Lower lobe of right lung (tissue), 2 donors: ENCODE data around the gene CLEC1A. TPM values are rescaled to one million over a fixed set of nuclear protein-coding genes. Genes with fewer than 3 reads are reported as not detected.
A peak's percentile ranks its signal among the peaks of the same experiment; 100 is the strongest.

ENCODE experiments used
- ATAC-seq, 2 donors: fragments of 200-7000 bp; cut with Tn5 transposase; one replicate each; pipeline ENCODE4 v1.9.1; 2020 to 2022; ENCODE audit warnings: mild to moderate bottlenecking in 2 of 2, moderate library complexity in 2 of 2
- DNase-seq: peaks from one replicate; pipeline ENCODE4 v3.0.0-alpha.2; 2020
- H3K27ac ChIP-seq: fragments of 200-600 bp; one replicate; pipeline ENCODE4 v1.8.0; 2022
- H3K27me3 ChIP-seq: fragments of 200-600 bp; one replicate; pipeline ENCODE4 v1.8.0; 2022; ENCODE audit warnings: low read depth
- H3K36me3 ChIP-seq: fragments of 200-600 bp; one replicate; pipeline ENCODE4 v1.8.0; 2022; ENCODE audit warnings: mild to moderate bottlenecking
- H3K4me1 ChIP-seq: fragments of 200-600 bp; one replicate; pipeline ENCODE4 v1.8.0; 2022
- H3K4me3 ChIP-seq: fragments of 200-600 bp; one replicate; pipeline ENCODE4 v1.8.0; 2022; ENCODE audit warnings: mild to moderate bottlenecking
- H3K9me3 ChIP-seq: fragments of 200-600 bp; one replicate; pipeline ENCODE4 v1.8.0; 2022
- intact Hi-C: fragments of 100-400 bp; cut with DNase I; formaldehyde crosslinking; loops from one replicate; pipeline ENCODE4 v1.11.0; 2022
- total RNA-seq: library from RNA; stranded (reverse); fragmentation: NEBNext Ultra II Directional; extraction: Animal tissue kit (Norgen Biotek cat#: 25700); gene quantifications from one replicate; pipeline ENCODE4 v1.2.1, GENCODE V29; 2021
- TF ChIP-seq, protein P1 (sequence below): fragments of 200-600 bp; IDR thresholded peaks from one replicate; pipeline ENCODE4 v1.8.0; 2022; ENCODE audit warnings: antibody characterized with exemption, mild to moderate bottlenecking
- donor health status: DM: no; HTN: yes; CAD: no; lungs with severe emphysema.

Gene CLEC1A
- total RNA-seq, 1 donor from 2014 or later = 9.7 TPM

DNA sequence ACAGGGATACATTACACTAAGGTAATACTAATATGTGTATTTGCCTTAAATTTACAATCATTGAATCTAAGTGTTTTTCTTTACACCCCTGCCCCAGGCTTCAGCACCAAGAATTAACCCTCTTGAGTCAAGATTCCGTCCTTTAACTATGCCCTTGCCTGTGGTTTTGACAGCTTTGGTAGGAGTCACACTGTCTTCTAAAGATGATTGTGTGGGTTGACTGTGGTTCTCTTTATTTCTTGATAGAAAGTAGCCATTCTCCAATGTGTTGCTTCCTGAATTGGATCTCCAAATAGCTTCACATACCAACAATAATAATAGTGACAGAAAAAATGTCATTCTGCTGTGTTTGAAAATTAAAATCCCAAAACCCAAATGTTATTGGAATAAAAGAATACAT is 27.6 kb upstream of the CLEC1A start:
- TF ChIP-seq, protein P1, sequence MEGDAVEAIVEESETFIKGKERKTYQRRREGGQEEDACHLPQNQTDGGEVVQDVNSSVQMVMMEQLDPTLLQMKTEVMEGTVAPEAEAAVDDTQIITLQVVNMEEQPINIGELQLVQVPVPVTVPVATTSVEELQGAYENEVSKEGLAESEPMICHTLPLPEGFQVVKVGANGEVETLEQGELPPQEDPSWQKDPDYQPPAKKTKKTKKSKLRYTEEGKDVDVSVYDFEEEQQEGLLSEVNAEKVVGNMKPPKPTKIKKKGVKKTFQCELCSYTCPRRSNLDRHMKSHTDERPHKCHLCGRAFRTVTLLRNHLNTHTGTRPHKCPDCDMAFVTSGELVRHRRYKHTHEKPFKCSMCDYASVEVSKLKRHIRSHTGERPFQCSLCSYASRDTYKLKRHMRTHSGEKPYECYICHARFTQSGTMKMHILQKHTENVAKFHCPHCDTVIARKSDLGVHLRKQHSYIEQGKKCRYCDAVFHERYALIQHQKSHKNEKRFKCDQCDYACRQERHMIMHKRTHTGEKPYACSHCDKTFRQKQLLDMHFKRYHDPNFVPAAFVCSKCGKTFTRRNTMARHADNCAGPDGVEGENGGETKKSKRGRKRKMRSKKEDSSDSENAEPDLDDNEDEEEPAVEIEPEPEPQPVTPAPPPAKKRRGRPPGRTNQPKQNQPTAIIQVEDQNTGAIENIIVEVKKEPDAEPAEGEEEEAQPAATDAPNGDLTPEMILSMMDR = no peak
- Histone ChIP-seq H3K4me1 (peaks cover 8% of the 10 kb centered on the region), H3K27ac (no peak overlapping the region), H3K4me3 (no peak overlapping the region), H3K36me3 (no peaks in the 10 kb centered on the region), H3K27me3 (no peaks in the 10 kb centered on the region), H3K9me3 (no peaks in the 10 kb centered on the region)
- intact Hi-C loops = no loop called here
- no peak for DNase-seq
- ATAC-seq = no peak

DNA sequence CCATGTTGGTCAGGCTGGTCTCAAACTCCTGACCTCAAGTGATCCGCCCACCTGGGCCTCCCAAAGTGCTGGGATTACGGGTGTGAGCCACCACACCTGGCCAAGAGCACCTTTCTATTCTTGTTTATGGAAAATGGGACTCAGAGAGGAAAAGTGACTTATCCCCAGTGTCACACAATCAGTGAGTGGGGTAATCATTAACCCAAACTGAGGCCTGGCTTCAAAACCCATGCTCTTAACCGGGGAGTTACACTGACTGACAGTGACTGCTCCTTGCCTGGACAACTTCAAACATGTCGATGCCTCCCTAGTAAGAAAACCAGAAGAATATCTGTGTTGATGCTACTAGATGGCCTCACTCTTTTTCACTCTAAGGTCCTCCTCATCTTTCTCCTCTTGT is 23.9 kb upstream of the CLEC1A start:
- H3K27ac ChIP-seq = no peak overlapping the region
- TF ChIP-seq, protein P1 = no peak
- intact Hi-C loops = no loop called here
- H3K27me3 ChIP-seq = no peaks in the 10 kb centered on the region
- ATAC-seq = no peak
- no peak for DNase-seq
- H3K36me3 ChIP-seq = no peaks in the 10 kb centered on the region
- H3K4me3 ChIP-seq = no peak overlapping the region
- peaks cover 8% of the 10 kb centered on the region for H3K4me1 ChIP-seq
- H3K9me3 ChIP-seq = no peaks in the 10 kb centered on the region

DNA sequence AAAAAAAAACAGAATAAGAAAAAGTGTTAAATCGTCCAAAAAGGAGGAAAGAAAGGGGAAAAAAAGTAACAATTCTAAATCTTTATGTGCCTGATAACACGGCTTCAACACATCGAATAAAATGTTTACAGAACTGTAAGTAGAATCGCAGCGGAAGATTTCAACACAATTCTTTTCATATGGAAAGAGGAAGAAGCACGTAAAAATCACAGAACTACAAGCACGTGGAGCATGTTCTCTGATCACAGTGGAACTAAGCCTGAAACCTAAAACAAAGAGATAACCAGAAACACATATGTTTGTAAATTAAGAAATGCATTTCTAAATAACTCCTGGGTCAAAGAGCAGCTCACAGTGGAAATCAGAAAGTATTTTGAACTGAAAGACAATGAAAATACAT is 22.5 kb upstream of the CLEC1A start:
- H3K27me3 ChIP-seq = no peaks in the 10 kb centered on the region
- TF ChIP-seq, protein P1 = no peak
- H3K9me3 ChIP-seq = no peaks in the 10 kb centered on the region
- no peaks in the 10 kb centered on the region for H3K36me3 ChIP-seq
- H3K4me1 ChIP-seq = peaks cover 8% of the 10 kb centered on the region
- ATAC-seq = peak; percentile 57 to 66
- intact Hi-C loops = no loop called here
- no peak overlapping the region for H3K4me3 ChIP-seq
- H3K27ac ChIP-seq = no peak overlapping the region
- DNase-seq = no peak

DNA sequence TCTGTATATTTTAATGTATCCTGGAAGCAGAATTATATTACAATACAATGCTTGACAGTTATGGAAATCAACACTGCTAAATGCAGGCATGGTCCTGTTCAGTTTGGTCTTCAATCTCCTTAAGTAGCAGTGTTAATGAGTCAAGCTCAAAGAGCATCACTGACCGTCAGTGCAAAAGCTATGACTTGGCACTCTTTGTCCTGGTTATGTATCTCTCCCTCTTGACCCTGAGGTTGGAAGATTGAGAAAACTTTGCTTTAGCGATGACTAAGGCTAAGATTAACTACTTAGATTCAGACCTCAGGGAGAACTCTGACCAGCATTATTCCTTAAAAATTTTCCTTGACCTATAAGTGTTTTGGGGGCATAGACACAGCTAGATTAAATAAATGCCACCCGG is 20.3 kb upstream of the CLEC1A start:
- Histone ChIP-seq H3K27ac (no peak overlapping the region), H3K36me3 (no peaks in the 10 kb centered on the region), H3K4me1 (peaks cover 8% of the 10 kb centered on the region), H3K27me3 (no peaks in the 10 kb centered on the region), H3K4me3 (no peak overlapping the region), H3K9me3 (no peaks in the 10 kb centered on the region)
- DNase-seq = no peak
- ATAC-seq = peak in 1 of 2 donors; percentile 27
- intact Hi-C loops = no loop called here
- TF ChIP-seq, protein P1 = no peak

DNA sequence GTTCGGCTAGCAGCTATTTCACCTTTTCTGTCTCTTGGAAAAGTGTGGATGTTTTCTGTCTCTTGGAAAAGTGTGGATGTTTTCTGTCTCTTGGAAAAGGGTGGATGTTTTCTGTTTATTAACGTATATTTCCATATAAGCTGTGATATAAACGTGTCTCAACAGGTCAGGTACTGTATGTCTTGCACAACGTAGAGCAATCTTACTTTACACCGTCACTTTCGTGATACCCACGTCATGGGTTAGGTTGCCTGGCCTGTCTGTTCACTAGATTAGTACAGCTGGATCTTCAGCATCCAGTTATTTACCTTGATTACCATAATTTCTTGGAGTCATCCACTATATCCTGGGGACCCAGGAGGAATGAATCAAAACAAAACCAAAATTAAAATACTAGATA is 17.1 kb upstream of the CLEC1A start:
- TF ChIP-seq, protein P1 = no peak
- intact Hi-C loops = no loop called here
- Histone ChIP-seq H3K27me3 (no peaks in the 10 kb centered on the region), H3K36me3 (no peaks in the 10 kb centered on the region), H3K4me1 (no peaks in the 10 kb centered on the region), H3K4me3 (no peak overlapping the region), H3K27ac (no peak overlapping the region), H3K9me3 (no peaks in the 10 kb centered on the region)
- DNase-seq (no peak), ATAC-seq (no peak)

DNA sequence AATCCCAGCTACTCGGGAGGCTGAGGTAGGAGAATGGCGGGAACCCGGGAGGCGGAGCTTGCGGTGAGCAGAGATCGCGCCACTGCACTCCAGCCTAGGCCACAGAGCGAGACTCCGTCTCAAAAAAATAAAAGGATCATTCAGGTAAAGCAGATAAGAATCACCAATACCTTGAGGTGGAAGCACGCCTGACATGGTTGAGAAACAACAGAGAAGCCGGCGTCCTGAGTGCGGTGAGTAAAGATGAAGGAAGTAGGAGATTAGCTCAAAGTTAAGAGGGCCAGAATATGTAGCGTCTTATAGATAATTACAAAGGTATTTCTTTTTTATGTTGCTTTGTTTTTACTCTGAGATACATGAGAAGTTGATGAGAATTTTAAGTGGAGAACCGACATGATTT is 16.5 kb upstream of the CLEC1A start:
- Histone ChIP-seq H3K27me3 (no peaks in the 10 kb centered on the region), H3K9me3 (no peaks in the 10 kb centered on the region), H3K4me1 (no peaks in the 10 kb centered on the region), H3K27ac (no peak overlapping the region), H3K4me3 (no peak overlapping the region), H3K36me3 (no peaks in the 10 kb centered on the region)
- DNase-seq (no peak), ATAC-seq (no peak)
- intact Hi-C loops = no loop called here
- TF ChIP-seq, protein P1 = no peak
